Measurements from ENCODE around the gene RNF150. TPM values are rescaled to one million over a fixed set of nuclear protein-coding genes. Genes with fewer than 3 reads are reported as not detected.

Gene RNF150
- total and polyA plus RNA-seq, 7 donors = 0.46 to 69.0 (median 53.2) TPM

- TF ChIP-seq POLR2AphosphoS5 (IDR thresholded peaks at IDR 0.05) (no peak), EP300 (IDR thresholded peaks at IDR 0.05) (no peak), CTCF (IDR thresholded peaks at IDR 0.05) (no peak), POLR2A (IDR thresholded peaks at IDR 0.05) (no peak)
- 78 to 84% methylated on average over 2 of the region's 2 CpGs for WGBS, 2 donors
- Histone ChIP-seq H3K27me3 (no peaks in the 10 kb centered on the region), H3K4me3 (no peak overlapping the region), H3K36me3 (no peaks in the 10 kb centered on the region), H3K4me1 (peaks cover 0 to 6% (median 0%) of the 10 kb centered on the region in 4 donors), H3K9me3 (no peaks in the 10 kb centered on the region), H3K27ac (no peak overlapping the region)
- intact Hi-C loops (cut with DNase I) = no loop called here
- no peak for DNase-seq
Measured at GRCh38 chr4:141144207-141144606, 10.9 kb upstream of the RNF150 start.

GRCh38 chr4:141142423-141142822, 9.2 kb upstream of the RNF150 start:
- 71 to 77% methylated on average over 7 of the region's 7 CpGs for whole genome bisulfite sequencing, 2 donors
- TF ChIP-seq EP300 (IDR thresholded peaks at IDR 0.05) = no peak
- no peaks in the 10 kb centered on the region for H3K36me3 ChIP-seq

GRCh38 chr4:141140391-141141200, 7.3 kb upstream of the RNF150 start:
- WGBS, 2 donors = 70 to 75% methylated on average over 3 of the region's 3 CpGs
- intact Hi-C loops (cut with DNase I) = no loop called here
- H3K36me3 ChIP-seq = no peaks in the 10 kb centered on the region
- H3K4me3 ChIP-seq = no peak overlapping the region
- no peaks in the 10 kb centered on the region for H3K27me3 ChIP-seq
- H3K9me3 ChIP-seq = no peaks in the 10 kb centered on the region
- no peak overlapping the region for H3K27ac ChIP-seq
- TF ChIP-seq POLR2A (IDR thresholded peaks at IDR 0.05) (no peak), EP300 (IDR thresholded peaks at IDR 0.05) (no peak), POLR2AphosphoS5 (IDR thresholded peaks at IDR 0.05) (no peak), CTCF (IDR thresholded peaks at IDR 0.05) (no peak)
- H3K4me1 ChIP-seq = peaks cover 0 to 6% (median 0%) of the 10 kb centered on the region in 4 donors
- no peak for DNase-seq

More at GRCh38 chr4:141142423-141142822, 9.2 kb upstream of the RNF150 start:
- Histone ChIP-seq H3K4me3 (no peak overlapping the region), H3K4me1 (peaks cover 0 to 6% (median 0%) of the 10 kb centered on the region in 4 donors), H3K9me3 (no peaks in the 10 kb centered on the region), H3K27ac (no peak overlapping the region), H3K27me3 (no peaks in the 10 kb centered on the region)
- intact Hi-C loops (cut with DNase I) = no loop called here
- DNase-seq = no peak

GRCh38 chr4:141133999-141134995, 1.0 kb upstream of the RNF150 start:
- 37 to 41% methylated on average over 11 of the region's 11 CpGs for WGBS, 2 donors
- intact Hi-C loops (cut with DNase I) = loop anchor here (1.0 to 5.0 kb wide), 5 partner anchors 107 to 762 kb away; partner anchors contain the start of gene SCOC
- H3K4me1 ChIP-seq = peaks cover 0 to 23% (median 13%) of the 10 kb centered on the region in 4 donors
- no peak for TF ChIP-seq POLR2A (IDR thresholded peaks at IDR 0.05)
- no peaks in the 10 kb centered on the region for H3K9me3 ChIP-seq
- no peak for DNase-seq
- peak overlapping the region; percentile 87 to 97 (median 92) for H3K27ac ChIP-seq
- H3K27me3 ChIP-seq = no peaks in the 10 kb centered on the region
- no peaks in the 10 kb centered on the region for H3K36me3 ChIP-seq
- H3K4me3 ChIP-seq = peak overlapping the region in 2 of 4 donors; percentile 91 to 96

- DNase-seq = peak; percentile 81
- H3K36me3 ChIP-seq = no peaks in the 10 kb centered on the region
- H3K9me3 ChIP-seq = no peaks in the 10 kb centered on the region
- no peaks in the 10 kb centered on the region for H3K27me3 ChIP-seq
- intact Hi-C loops (cut with DNase I) = loop anchor here (1.0 to 5.0 kb wide), 5 partner anchors 105 to 760 kb away; partner anchors contain the start of gene SCOC
- 1% methylated on average over 42 of the region's 42 CpGs for WGBS, 2 donors
- TF ChIP-seq EP300 (IDR thresholded peaks at IDR 0.05) (no peak), POLR2AphosphoS5 (IDR thresholded peaks at IDR 0.05) (peak in 3 of 4 donors; percentile 31 to 62 (median 52)), CTCF (IDR thresholded peaks at IDR 0.05) (no peak), POLR2A (IDR thresholded peaks at IDR 0.05) (peak in 1 of 2 donors; percentile 47)
- peaks cover 0 to 38% (median 23%) of the 10 kb centered on the region in 4 donors for H3K4me1 ChIP-seq
- peak overlapping the region; percentile 87 to 97 (median 92) for H3K27ac ChIP-seq
- H3K4me3 ChIP-seq = peak overlapping the region; percentile 59 to 96 (median 86)
Measured at GRCh38 chr4:141132709-141133145, 542 bp downstream of the RNF150 start.

Data from sigmoid colon (tissue), 7 donors.